K562 treated with DMSO at 1 percent for 4 hours (cell line): Measurements from ENCODE around the gene RAB40AL. TPM values are rescaled to one million over a fixed set of nuclear protein-coding genes. Genes with fewer than 3 reads are reported as not detected.

Experiments used
- total RNA-seq: library from RNA; unstranded; fragments of 300-600 nt; gene quantifications from 2 replicates; pipeline ENCODE4 v1.2.3, GENCODE V29; 2022; ENCODE audit not compliant: insufficient read depth

The RAB40AL gene, protein sequence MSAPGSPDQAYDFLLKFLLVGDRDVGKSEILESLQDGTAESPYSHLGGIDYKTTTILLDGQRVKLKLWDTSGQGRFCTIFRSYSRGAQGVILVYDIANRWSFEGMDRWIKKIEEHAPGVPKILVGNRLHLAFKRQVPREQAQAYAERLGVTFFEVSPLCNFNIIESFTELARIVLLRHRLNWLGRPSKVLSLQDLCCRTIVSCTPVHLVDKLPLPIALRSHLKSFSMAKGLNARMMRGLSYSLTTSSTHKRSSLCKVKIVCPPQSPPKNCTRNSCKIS
- total RNA-seq = not detected in 2 replicates

DNA sequence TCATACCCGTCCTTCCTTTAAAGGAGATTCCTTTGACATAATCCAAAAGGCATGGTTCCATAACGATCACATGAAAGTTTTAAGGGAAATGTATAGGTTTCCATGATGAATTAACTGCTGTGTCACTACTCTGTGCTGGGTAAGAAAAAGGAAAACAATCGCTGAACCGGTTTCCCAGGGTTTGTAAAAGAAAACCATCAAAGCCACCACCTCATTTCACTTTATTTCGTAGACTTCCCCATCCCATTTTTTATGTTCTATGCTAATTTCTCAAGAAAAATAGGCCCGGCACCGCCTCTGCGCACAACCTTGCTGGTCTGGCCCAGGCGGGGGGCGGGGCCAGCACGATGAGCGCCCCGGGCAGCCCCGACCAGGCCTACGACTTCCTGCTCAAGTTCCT lies at the start of gene RAB40AL:
TSS of gene RAB40AL (plus strand) at position 301 of the 400 bp plus-strand sequence. CDS start at position 348, 47 bp downstream.

Other genes with a start within 250 kb of the RAB40AL start
- 1.1 and 2.4 TPM in 2 replicates for gene GPRASP2, start 224.8 kb upstream of the RAB40AL start, total RNA-seq
- gene GPRASP3, start 216.5 kb upstream of the RAB40AL start, total RNA-seq = 0.57 and 0.80 TPM in 2 replicates
- not detected in 2 replicates for gene BEX1, start 126.9 kb downstream of the RAB40AL start, total RNA-seq
- 1.8 TPM in 1 of 2 replicates, not detected in the other for gene NXF3, start 155.9 kb downstream of the RAB40AL start, total RNA-seq